Keratinocyte (primary cell): ENCODE results near the gene ATXN2. TPM values are rescaled to one million over a fixed set of nuclear protein-coding genes. Genes with fewer than 3 reads are reported as not detected.

Experiments
- DNase-seq: peaks from one replicate; pipeline ENCODE4 v3.0.0-alpha.2; 2011; ENCODE audit warnings: low read depth, missing footprints, low spot score
- FAIRE-seq: peaks from 2 replicates; lab custom pipeline; 2011; peaks lifted over from hg19 to GRCh38; lab: Jason Lieb, UNC
- H2AFZ ChIP-seq: 2 replicates; pipeline ENCODE4 v1.6.0; 2012; ENCODE audit warnings: low read length, control low read depth, inconsistent platforms; ENCODE audit not compliant: control insufficient read depth
- H3K27ac ChIP-seq: 2 replicates; pipeline ENCODE4 v1.5.1; 2011; ENCODE audit warnings: low read length; ENCODE audit not compliant: control insufficient read depth, insufficient read depth
- H3K27me3 ChIP-seq: 3 replicates; pipeline ENCODE4 v1.6.0; 2011; ENCODE audit warnings: low read length; ENCODE audit not compliant: control insufficient read depth, insufficient read depth; ENCODE audit errors: extremely low read depth
- H3K36me3 ChIP-seq, 2 experiments: 2 replicates in 1 of 2; 3 replicates in 1 of 2; pipeline ENCODE4 v1.5.1; 2011; ENCODE audit warnings: low read length in 2 of 2, mild to moderate bottlenecking in 1 of 2; ENCODE audit not compliant: control insufficient read depth in 2 of 2, insufficient read depth in 2 of 2; ENCODE audit errors: extremely low read depth in 1 of 2
- H3K4me1 ChIP-seq: 3 replicates; pipeline ENCODE4 v1.5.1; 2011; ENCODE audit warnings: low read length; ENCODE audit not compliant: control insufficient read depth, insufficient read depth; ENCODE audit errors: extremely low read depth
- H3K4me2 ChIP-seq: 3 replicates; pipeline ENCODE4 v1.6.0; 2011; ENCODE audit warnings: low read depth, low read length; ENCODE audit not compliant: control insufficient read depth, insufficient read depth; ENCODE audit errors: extremely low read depth
- H3K4me3 ChIP-seq, 3 experiments: fragments of 200-600 bp in 1 of 3; sonication (generic) in 1 of 3; 2 replicates in 2 of 3; 3 replicates in 1 of 3; pipeline ENCODE4 v1.5.1; 2011 to 2016; ENCODE audit warnings: low read length in 3 of 3, mild to moderate bottlenecking in 3 of 3, control low read depth in 2 of 3, inconsistent platforms in 1 of 3, low read depth in 1 of 3, mixed read lengths in 1 of 3, mixed run types in 1 of 3, moderate library complexity in 1 of 3; ENCODE audit not compliant: control insufficient read depth in 2 of 3, insufficient read depth in 2 of 3; ENCODE audit errors: extremely low read depth in 1 of 3
- H3K79me2 ChIP-seq: 2 replicates; pipeline ENCODE4 v1.6.0; 2012; ENCODE audit warnings: low read length; ENCODE audit not compliant: control insufficient read depth, insufficient read depth
- H3K9ac ChIP-seq: 3 replicates; pipeline ENCODE4 v1.6.0; 2011; ENCODE audit warnings: low read length; ENCODE audit not compliant: control insufficient read depth, insufficient read depth; ENCODE audit errors: extremely low read depth
- H3K9me1 ChIP-seq: 3 replicates; pipeline ENCODE4 v1.6.0; 2011; ENCODE audit warnings: low read length; ENCODE audit not compliant: control insufficient read depth, insufficient read depth; ENCODE audit errors: extremely low read depth
- H3K9me3 ChIP-seq: 2 replicates; pipeline ENCODE4 v1.5.1; 2012; ENCODE audit warnings: low read depth, low read length; ENCODE audit not compliant: control insufficient read depth
- H4K20me1 ChIP-seq: 3 replicates; pipeline ENCODE4 v1.6.0; 2011; ENCODE audit warnings: low read length; ENCODE audit not compliant: control insufficient read depth, insufficient read depth; ENCODE audit errors: extremely low read depth
- EZH2 ChIP-seq: IDR thresholded peaks from one replicate; pipeline ENCODE4 v1.6.1; 2012; ENCODE audit warnings: inconsistent platforms, mild to moderate bottlenecking, low read length, moderate library complexity
- dilution Hi-C: fragments of 300-500 bp; cut with MboI; formaldehyde crosslinking; loops from one replicate; pipeline ENCODE4 v1.7.0; 2020; ENCODE audit warnings: low sequenced_read_pairs; ENCODE audit not compliant: extremely low pct_ligation_motif_present
- polyA plus RNA-seq, 5 experiments: library from polyadenylated mRNA; depleted of rRNA in 3 of 5; stranded (reverse) in 3 of 5; stranded (forward) in 1 of 5; unstranded in 1 of 5; fragments of >200 nt; gene quantifications; 1 replicate in 1 of 5; 2 replicates in 3 of 5; 3 replicates in 1 of 5; pipeline versions ENCODE4 v1.2.1 to v1.2.3, GENCODE V29; 2011 to 2012; ENCODE audit warnings: missing spikeins in 2 of 5, low read depth in 1 of 5, low replicate concordance in 1 of 5
- TF ChIP-seq, protein P1 (sequence below), 3 experiments: IDR thresholded peaks in 1 of 3; conservative IDR thresholded peaks in 1 of 3; optimal IDR thresholded peaks in 1 of 3; 2 replicates in 2 of 3; 3 replicates in 1 of 3; pipeline versions ENCODE3 to v1.5.1; 2011; ENCODE audit warnings: low read length in 3 of 3, mild to moderate bottlenecking in 3 of 3, moderate library complexity in 2 of 3, control low read depth in 1 of 3, inconsistent platforms in 1 of 3; ENCODE audit not compliant: insufficient read depth in 2 of 3; ENCODE audit errors: extremely low read depth in 1 of 3

Gene ATXN2
- polyA plus RNA-seq, 1 donor (not counting 4 experiments of a cell fraction or from before 2014, with no cell fraction given): 19.6 TPM

GRCh38 chr12:111426344-111427185 lies 172.6 kb downstream of the ATXN2 start:
- H3K27ac ChIP-seq: no peak overlapping the region
- no peak for FAIRE-seq
- no peak overlapping the region for H2AFZ ChIP-seq

GRCh38 chr12:111425655-111426054 lies 173.5 kb downstream of the ATXN2 start:
- H2AFZ ChIP-seq: no peak overlapping the region
- TF ChIP-seq, protein P1, sequence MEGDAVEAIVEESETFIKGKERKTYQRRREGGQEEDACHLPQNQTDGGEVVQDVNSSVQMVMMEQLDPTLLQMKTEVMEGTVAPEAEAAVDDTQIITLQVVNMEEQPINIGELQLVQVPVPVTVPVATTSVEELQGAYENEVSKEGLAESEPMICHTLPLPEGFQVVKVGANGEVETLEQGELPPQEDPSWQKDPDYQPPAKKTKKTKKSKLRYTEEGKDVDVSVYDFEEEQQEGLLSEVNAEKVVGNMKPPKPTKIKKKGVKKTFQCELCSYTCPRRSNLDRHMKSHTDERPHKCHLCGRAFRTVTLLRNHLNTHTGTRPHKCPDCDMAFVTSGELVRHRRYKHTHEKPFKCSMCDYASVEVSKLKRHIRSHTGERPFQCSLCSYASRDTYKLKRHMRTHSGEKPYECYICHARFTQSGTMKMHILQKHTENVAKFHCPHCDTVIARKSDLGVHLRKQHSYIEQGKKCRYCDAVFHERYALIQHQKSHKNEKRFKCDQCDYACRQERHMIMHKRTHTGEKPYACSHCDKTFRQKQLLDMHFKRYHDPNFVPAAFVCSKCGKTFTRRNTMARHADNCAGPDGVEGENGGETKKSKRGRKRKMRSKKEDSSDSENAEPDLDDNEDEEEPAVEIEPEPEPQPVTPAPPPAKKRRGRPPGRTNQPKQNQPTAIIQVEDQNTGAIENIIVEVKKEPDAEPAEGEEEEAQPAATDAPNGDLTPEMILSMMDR (optimal IDR thresholded peaks at IDR 0.05 in 1 of 3, IDR thresholded peaks at IDR 0.05 in 1 of 3, conservative IDR thresholded peaks at IDR 0.05 in 1 of 3; ENCODE audit: extremely low read depth in 1 of 3, insufficient read depth in 2 of 3, low read length in 3 of 3): no peak
- no peak for TF ChIP-seq EZH2
- dilution Hi-C loops: no loop called here
- no peak overlapping the region for H3K4me3 ChIP-seq
- no peak for DNase-seq
- H3K9me3 ChIP-seq: no peaks in the 10 kb centered on the region
- H3K4me2 ChIP-seq: no peak overlapping the region
- H3K9ac ChIP-seq: no peak overlapping the region
- no peak overlapping the region for H3K27ac ChIP-seq
- peaks cover 15% of the 10 kb centered on the region for H3K4me1 ChIP-seq
- peaks cover 0 to 6% of the 10 kb centered on the region in 2 experiments for H3K36me3 ChIP-seq
- no peaks in the 10 kb centered on the region for H3K27me3 ChIP-seq
- peaks cover 2% of the 10 kb centered on the region for H3K9me1 ChIP-seq
- H4K20me1 ChIP-seq: peaks cover 3% of the 10 kb centered on the region
- no peak for FAIRE-seq
- peaks cover 34% of the 10 kb centered on the region for H3K79me2 ChIP-seq

More at GRCh38 chr12:111426344-111427185, 172.6 kb downstream of the ATXN2 start:
- H3K9me3 ChIP-seq: no peaks in the 10 kb centered on the region
- H3K4me3 ChIP-seq: no peak overlapping the region
- H3K4me1 ChIP-seq: peaks cover 20% of the 10 kb centered on the region
- no peak for DNase-seq
- peaks cover 32% of the 10 kb centered on the region for H3K79me2 ChIP-seq
- H3K9me1 ChIP-seq: peaks cover 2% of the 10 kb centered on the region
- no peak overlapping the region for H3K4me2 ChIP-seq
- dilution Hi-C loops: no loop called here
- H3K9ac ChIP-seq: no peak overlapping the region
- peaks cover 3% of the 10 kb centered on the region for H4K20me1 ChIP-seq
- H3K27me3 ChIP-seq: no peaks in the 10 kb centered on the region
- H3K36me3 ChIP-seq: peaks cover 0 to 4% of the 10 kb centered on the region in 2 experiments
- TF ChIP-seq, protein P1 (optimal IDR thresholded peaks at IDR 0.05 in 1 of 3, IDR thresholded peaks at IDR 0.05 in 1 of 3, conservative IDR thresholded peaks at IDR 0.05 in 1 of 3; ENCODE audit: extremely low read depth in 1 of 3, insufficient read depth in 2 of 3, low read length in 3 of 3): no peak
- no peak for TF ChIP-seq EZH2
